ENCODE measurements around the gene EEA1.

The EEA1 gene

GRCh38 chr12:92879698-92880322, 49.3 kb downstream of the EEA1 start:
- no peak for DNase-seq

GRCh38 chr12:92877904-92878303, 51.2 kb downstream of the EEA1 start:
- DNase-seq, result no peak

DNA sequence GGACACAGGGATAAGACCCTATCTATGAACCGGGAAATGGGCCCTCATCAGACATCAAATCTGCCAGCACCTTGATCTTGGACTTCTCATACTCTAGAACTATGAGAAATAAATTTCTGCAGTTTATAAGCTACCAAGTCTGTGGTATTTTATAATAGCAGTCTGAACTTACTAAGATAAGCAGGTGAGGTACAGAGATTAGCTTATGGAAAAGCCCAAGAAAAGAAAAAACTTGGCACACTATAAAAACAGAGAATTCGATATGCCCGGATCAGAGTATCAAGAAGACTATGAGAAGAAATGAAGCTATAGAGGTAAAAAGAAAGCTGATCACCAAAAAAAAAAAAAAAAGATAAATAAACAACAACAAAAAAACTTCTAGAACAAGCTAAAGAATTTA, 52.6 kb downstream of the EEA1 start:
- DNase-seq, result no peak

- DNase-seq, result no peak
Measured at GRCh38 chr12:92871116-92871515, 58.0 kb downstream of the EEA1 start.

DNA sequence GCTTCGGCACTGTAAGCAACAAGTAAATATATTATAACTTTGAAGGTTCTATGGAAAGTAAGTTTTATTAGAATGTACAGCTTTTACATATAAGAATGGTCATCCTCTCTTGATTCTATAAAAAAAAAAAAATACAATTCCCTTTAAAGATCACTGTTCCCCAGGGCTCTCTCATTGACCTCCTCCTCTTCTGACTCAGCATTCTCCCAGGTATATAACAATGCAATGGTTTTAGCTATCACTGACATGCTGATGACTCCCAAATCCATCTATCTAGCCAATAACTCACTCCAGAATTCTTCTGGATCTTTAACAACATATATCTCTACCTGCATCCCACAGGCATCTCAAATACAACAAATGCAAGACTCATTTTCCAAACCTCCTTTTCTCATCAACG, 62.7 kb downstream of the EEA1 start:
- no peak for DNase-seq

- no peak for DNase-seq
Measured at GRCh38 chr12:92863251-92863650, 65.8 kb downstream of the EEA1 start.

DNA sequence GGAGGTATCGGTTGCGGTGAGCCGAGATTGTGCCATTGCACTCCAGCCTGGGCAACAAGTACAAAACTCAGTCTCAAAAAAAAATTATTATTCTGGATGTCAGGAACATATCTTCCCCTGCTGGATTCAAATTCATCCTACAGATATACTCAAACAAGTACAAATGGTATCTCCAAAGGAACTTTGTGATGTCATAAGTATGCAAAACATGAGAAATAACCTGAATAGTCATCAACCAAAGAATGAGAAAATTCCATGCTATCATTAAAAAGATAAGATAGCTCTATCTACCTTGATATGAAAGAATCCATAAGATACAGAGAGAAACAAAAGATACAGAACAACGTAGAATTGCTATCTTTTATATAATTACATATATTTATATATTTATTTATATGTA, 67.7 kb downstream of the EEA1 start:
- no peak for DNase-seq

DNA sequence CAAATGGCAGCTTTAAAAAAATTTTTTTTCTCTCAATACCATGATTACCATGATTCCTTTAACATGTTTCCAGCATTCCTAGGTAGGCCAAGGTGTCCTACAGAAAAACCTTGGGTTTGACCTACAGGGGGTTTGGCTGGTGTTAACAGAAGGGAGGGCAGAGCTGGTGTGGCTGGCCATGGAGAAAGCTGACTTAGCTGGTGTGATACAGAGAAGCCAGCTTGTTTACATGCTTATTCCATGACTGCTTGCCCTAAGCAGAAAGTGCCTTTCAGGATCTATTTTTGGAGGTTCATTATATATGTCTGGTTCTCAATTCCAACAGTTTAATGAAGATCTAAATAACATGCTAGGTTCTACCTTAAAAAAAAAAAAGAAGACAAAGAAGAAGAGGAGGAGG, 68.6 kb downstream of the EEA1 start:
- DNase-seq, result no peak

- no peak for DNase-seq
Measured at GRCh38 chr12:92859650-92860386, 69.3 kb downstream of the EEA1 start.

DNA sequence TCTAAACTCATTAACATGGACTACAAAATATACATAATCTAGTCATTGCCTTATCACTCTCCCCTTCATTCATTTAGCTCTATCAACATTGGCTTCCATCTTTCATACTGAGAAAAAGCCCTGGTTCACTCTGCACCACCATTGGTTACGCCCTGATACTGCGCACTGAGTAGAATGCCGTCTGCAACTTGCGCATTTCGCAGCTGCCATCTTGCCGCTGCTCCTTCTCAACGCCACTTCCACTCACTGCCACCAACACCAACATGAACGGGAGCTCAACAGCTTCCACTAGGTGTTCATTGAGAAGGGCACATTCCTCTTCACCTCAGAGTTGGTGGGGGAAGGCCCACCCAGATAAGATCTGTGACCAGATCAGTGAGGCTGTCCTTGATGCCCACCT, 71.3 kb downstream of the EEA1 start:
- no peak for DNase-seq

DNA sequence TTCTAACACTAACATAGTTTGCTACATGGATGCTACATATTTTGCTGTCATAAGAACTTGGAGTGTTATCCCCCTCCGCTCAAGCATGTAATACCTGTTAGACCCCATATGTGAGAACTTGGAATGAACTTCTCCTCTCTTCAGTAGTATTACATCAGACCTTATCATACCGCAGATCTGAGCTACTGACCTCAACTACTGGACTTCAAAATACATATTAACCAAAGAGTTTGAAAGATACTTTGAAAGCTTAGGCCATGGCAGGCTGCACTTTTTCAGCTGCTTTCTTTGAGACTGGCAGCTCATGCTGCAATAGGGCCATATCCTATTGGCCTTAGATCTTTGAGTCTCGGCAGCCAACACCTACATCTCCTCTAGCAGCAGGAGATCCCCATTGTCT, 74.8 kb downstream of the EEA1 start:
- DNase-seq, result no peak

- DNase-seq, result no peak
Measured at GRCh38 chr12:92848740-92849139, 80.4 kb downstream of the EEA1 start.

DNA sequence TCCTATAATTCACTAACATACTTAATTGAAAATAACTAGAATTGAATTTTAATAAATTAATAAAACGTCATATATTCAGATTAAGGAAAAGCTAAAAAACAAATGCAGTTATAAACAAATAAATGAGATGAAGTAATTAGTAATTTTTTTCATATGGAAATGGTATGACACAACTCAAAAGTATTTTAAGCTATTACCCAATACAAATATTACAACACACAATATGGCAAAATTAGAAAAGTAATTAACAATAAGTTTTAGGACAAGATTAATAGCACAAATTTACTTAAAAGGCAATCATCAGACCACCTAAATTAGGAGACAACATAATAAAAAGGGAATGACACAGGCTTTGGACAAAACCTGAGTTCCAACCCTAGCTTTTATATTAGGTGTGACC, 81.7 kb downstream of the EEA1 start:
- no peak for DNase-seq

GRCh38 chr12:92845329-92845728, 83.8 kb downstream of the EEA1 start:
- no peak for DNase-seq

- no peak for DNase-seq
Measured at GRCh38 chr12:92844151-92844763, 84.8 kb downstream of the EEA1 start.

- DNase-seq, result no peak
Measured at GRCh38 chr12:92829686-92830282, 99.3 kb downstream of the EEA1 start.

DNA sequence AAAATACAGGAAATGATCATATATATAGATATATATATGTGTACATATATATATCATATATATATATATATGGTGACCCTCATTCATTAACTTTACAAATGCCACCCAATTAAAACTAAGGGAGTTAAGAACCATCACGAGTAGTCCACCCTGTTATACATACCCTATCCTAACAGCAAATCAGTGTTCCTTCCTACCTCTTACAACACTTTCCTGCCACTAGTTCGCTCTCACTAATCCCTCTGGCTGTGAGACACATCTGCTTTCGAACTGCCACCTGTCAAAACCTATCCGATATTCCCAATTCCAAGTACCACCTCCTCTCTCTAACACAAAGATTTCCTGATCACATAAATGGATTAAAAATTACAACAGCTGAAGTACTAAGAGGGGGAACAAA, 100.5 kb downstream of the EEA1 start:
- no peak for DNase-seq

DNA sequence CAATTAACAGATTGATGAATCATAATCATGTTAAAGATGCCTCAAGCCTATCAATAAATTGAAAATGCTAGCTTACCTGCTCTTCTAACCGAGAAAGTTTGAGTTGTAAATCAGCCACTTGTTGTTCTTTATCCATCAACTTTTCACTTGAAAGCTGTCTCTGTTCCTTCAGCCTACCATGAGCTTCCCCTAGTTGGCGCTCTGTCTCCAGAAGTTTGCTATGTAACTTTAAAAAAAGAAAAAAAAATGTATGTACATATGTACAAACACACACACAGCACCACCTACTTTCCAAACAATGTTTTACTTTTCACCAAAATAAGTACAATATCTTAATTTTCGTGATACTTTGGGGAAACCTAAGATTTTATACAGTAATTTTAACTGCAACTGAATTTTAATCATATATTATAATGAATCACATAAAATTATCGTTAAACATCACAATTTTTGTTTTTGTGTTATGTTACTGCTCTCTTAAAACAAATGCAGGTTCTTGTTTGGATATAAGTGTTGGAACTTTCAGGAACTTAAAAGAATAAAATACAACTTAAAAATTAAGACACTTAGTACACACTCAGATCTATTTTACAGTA, 101.2 kb downstream of the EEA1 start:
- no peak for DNase-seq

GRCh38 chr12:92821142-92821541, 108.0 kb downstream of the EEA1 start:
- no peak for DNase-seq

DNA sequence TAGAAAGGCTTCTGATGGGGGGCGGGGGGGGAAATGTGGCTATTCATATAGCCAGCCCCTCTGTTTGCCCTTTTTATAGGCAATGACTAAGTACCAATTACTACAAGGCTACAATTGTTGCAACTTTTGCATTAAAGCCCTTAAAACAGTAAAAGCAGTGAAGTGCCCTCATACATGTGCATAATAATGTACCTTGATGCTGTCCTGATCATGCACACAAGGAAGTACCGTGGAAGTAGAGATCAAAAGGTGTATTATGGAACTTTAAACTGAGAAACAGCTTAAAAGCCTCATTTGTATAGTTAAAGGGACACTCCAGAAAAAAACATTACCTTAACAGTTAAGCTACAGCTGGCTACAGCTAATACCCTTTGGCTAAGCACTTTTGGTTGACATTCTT, 114.5 kb downstream of the EEA1 start:
- no peak for DNase-seq

GRCh38 chr12:92810370-92810769, 118.7 kb downstream of the EEA1 start:
- DNase-seq, result no peak

DNA sequence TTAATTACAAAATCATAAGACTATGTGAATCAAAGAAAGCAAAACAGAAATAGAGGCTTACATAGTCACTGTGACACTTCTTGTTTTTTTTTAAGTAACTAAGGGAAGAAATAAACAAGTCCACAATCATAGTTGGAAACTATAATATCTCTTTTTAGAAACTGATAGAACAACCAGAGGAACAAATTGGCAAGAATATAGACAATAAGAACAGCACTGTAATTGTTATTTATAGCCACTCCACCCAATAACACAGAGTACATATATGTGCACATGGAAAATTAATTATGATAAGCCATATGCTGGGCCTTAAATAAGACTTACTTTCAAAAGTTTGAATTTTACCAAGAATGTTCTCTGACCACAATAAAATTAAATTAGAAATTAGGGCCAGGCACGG, 125.2 kb downstream of the EEA1 start:
- no peak for DNase-seq

DNA sequence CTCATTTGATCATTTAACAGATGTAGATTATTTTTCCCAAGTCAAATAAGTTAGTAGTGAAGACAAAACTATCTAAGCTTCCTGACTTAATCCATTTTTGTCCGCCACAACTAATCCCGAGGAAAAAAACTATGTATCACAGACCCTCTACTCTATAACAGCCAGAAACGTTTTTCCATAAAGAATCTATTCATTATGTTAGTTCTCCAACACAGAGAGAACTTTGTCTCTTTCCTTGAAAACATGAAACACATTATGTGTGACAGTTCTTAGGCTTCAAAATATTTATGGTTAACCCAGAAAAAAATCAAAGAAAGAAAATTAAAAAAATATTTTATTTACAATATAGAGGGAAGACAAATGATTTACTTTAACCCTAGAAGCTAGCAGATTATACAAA, 126.2 kb downstream of the EEA1 start:
- no peak for DNase-seq

GRCh38 chr12:92796650-92797049, 132.4 kb downstream of the EEA1 start:
- DNase-seq, result no peak
